Esophagus squamous epithelium (tissue), 5 donors: Measurements from ENCODE around the gene RNF151. TPM values are rescaled to one million over a fixed set of nuclear protein-coding genes. Genes with fewer than 3 reads are reported as not detected.

ENCODE experiments used
- DNase-seq: peaks from one replicate; lab custom pipeline; 2025; lab: John Stamatoyannopoulos, UW
- H3K27ac ChIP-seq, 4 donors: fragments of 200-600 bp; sonication (generic); one replicate each; pipeline ENCODE4 v1.5.1; 2016 to 2019; ENCODE audit warnings: mild to moderate bottlenecking in 1 of 4
- H3K27me3 ChIP-seq, 4 donors: fragments of 200-600 bp; sonication (generic); 1 replicate in 3 of 4; 2 replicates in 1 of 4; pipeline versions ENCODE4 v1.5.1 to v1.6.0; 2017 to 2021; ENCODE audit warnings: antibody characterized with exemption in 1 of 4
- H3K36me3 ChIP-seq, 3 donors: fragments of 200-600 bp; sonication (generic); one replicate each; pipeline ENCODE4 v1.5.1; 2016 to 2019
- H3K4me1 ChIP-seq, 3 donors: fragments of 200-600 bp; sonication (generic); one replicate each; pipeline ENCODE4 v1.5.1; 2017 to 2019
- H3K4me3 ChIP-seq, 4 donors: fragments of 200-600 bp; sonication (generic); 1 replicate in 3 of 4; 2 replicates in 1 of 4; pipeline ENCODE4 v1.5.1; 2016 to 2019; ENCODE audit warnings: mild to moderate bottlenecking in 2 of 4, moderate library complexity in 1 of 4
- H3K9me3 ChIP-seq, 3 donors: fragments of 200-600 bp; sonication (generic); one replicate each; pipeline ENCODE4 v1.5.1; 2016 to 2019
- POLR2A ChIP-seq, 4 donors: fragments of 450-650 bp; IDR thresholded peaks; one replicate each; pipeline ENCODE4 v1.6.1; 2017; ENCODE audit warnings: antibody characterized with exemption in 4 of 4, mild to moderate bottlenecking in 4 of 4, moderate library complexity in 3 of 4
- WGBS, 2 donors: methylation state at CpG; one replicate each; pipeline ENCODE4 v1.1.5; 2018; 5-methylcytosine and 5-hydroxymethylcytosine counted together
- intact Hi-C: fragments of 100-400 bp; cut with DNase I; formaldehyde crosslinking; loops from one replicate; pipeline ENCODE4 v1.15.0; 2022
- total RNA-seq, 4 donors: library from RNA; depleted of rRNA; stranded (reverse); fragments of >200 nt; gene quantifications; one replicate each; pipeline ENCODE4 v1.1.0, GENCODE V29; 2016
- TF ChIP-seq, protein P1 (sequence below), 6 experiments: fragments of 450-650 bp in 4 of 6; fragments of 200-600 bp in 2 of 6; sonication (generic) in 2 of 6; IDR thresholded peaks; one replicate each; pipeline ENCODE4 v1.5.1; 2016 to 2019; ENCODE audit warnings: antibody characterized with exemption in 6 of 6, mild to moderate bottlenecking in 4 of 6, moderate library complexity in 4 of 6
- donor health status: DM: yes; HTN: yes; CAD: no.

The RNF151 gene
- total RNA-seq, 4 donors from 2014 or later, result not detected

DNA sequence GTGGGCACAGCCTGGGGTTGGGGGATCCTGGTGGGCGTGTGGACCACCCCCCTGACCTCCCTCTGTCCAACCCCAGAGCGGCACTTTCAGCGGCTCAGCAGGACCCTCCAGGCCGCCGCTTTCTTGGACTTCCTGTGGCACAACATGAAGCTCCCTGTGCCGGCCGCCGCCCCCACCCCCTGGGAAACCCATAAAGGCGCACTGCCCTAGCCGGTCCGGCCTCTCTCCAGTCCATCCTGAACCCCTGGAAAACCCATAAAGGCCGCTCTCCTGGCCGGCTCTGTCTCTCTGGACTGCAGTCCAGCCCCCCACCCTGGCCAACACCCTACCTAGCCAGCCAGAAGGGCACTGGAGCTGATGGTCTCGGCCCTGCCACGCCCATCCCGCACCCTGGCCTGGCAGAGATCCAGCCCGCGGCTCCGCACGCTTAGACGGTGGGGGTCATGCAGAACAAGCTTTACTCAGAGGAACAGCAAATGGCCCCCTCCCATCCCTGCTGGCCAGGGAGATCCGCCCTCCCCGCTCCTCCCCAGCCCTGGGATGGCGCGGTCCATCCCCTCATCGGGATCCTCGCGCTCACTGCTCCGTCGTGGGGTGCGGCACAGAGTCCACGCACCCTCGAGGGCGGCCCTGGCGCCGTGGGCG is 11.9 kb downstream of the RNF151 start:
- no peak for DNase-seq

DNA sequence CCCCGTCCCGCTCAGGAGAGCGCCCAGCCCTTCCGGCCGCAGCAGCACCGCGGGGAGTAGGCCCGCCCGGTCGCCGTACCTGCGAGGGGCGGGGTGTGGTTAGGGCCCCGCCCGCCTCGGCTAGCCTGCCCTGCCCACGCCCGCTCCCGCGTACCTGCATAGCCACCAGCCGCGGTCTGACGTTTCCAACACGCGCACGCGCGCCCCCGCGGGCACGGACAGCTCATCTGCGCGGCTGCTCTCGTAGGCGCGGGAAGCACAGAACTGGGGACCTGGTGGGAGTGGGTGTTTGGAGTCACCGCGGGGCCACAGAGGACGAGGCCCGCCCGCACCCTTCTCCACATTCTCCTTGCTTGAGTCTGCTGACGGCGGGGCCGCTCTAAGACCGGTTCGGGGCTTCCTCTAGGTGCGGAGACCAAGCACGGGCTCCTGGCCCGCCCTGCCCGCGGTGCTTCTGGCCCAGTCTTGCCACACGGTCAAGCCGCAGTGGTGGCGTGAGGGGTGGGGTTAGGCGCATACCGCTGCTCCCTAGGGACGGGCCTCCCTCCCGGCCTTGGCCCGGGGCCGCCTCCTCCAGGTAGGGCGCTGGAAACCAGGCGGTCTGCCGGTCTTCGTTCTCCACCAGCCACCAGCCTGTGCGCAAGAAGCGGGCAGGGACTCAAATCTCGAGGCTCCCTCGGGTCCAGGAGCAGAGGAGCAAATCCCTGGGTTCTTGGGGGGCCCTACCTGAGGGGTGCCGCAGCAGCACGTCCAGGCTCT is 12.8 kb downstream of the RNF151 start:
- no peak for DNase-seq
- peak overlapping the region; percentile 52 to 83 (median 80) for H3K27ac ChIP-seq
- no peaks in the 10 kb centered on the region for H3K9me3 ChIP-seq
- H3K4me3 ChIP-seq, result peak overlapping the region; percentile 36 to 50 (median 44)
- no CpG with 5 or more reads among the region's 70 CpGs for WGBS, 2 donors
- H3K27me3 ChIP-seq, result peaks cover 0 to 92% (median 13%) of the 10 kb centered on the region in 4 donors
- intact Hi-C loops, result no loop called here
- peaks cover 27 to 72% (median 29%) of the 10 kb centered on the region in 3 donors for H3K4me1 ChIP-seq
- H3K36me3 ChIP-seq, result peaks cover 30 to 45% (median 38%) of the 10 kb centered on the region in 3 donors
- TF ChIP-seq, protein P1, sequence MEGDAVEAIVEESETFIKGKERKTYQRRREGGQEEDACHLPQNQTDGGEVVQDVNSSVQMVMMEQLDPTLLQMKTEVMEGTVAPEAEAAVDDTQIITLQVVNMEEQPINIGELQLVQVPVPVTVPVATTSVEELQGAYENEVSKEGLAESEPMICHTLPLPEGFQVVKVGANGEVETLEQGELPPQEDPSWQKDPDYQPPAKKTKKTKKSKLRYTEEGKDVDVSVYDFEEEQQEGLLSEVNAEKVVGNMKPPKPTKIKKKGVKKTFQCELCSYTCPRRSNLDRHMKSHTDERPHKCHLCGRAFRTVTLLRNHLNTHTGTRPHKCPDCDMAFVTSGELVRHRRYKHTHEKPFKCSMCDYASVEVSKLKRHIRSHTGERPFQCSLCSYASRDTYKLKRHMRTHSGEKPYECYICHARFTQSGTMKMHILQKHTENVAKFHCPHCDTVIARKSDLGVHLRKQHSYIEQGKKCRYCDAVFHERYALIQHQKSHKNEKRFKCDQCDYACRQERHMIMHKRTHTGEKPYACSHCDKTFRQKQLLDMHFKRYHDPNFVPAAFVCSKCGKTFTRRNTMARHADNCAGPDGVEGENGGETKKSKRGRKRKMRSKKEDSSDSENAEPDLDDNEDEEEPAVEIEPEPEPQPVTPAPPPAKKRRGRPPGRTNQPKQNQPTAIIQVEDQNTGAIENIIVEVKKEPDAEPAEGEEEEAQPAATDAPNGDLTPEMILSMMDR (IDR thresholded peaks at IDR 0.05), result no peak
- TF ChIP-seq POLR2A (IDR thresholded peaks at IDR 0.05), result peak in 2 of 4 donors; percentile 21 to 60

More for the DNA sequence above, 11.9 kb downstream of the RNF151 start:
- Histone ChIP-seq H3K27me3 (peaks cover 0 to 93% (median 13%) of the 10 kb centered on the region in 4 donors), H3K9me3 (no peaks in the 10 kb centered on the region), H3K27ac (peak overlapping the region; percentile 52 to 83 (median 80)), H3K4me1 (peaks cover 25 to 72% (median 29%) of the 10 kb centered on the region in 3 donors), H3K4me3 (peak overlapping the region; percentile 36 to 50 (median 44)), H3K36me3 (peaks cover 32 to 53% (median 41%) of the 10 kb centered on the region in 3 donors)
- intact Hi-C loops, result no loop called here
- WGBS, 2 donors, result 90% methylated on average over 4 of the region's 37 CpGs; no CpG with 5 or more reads in 1 of the 2 donors
- TF ChIP-seq, protein P1 (IDR thresholded peaks at IDR 0.05), result no peak
- TF ChIP-seq POLR2A (IDR thresholded peaks at IDR 0.05), result no peak

GRCh38 chr16:1980030-1980769 is 13.5 kb downstream of the RNF151 start:
- intact Hi-C loops, result no loop called here
- 0 to 2% methylated on average over 9 to 21 of the region's 53 CpGs for WGBS, 2 donors

GRCh38 chr16:1980770-1981087 is 14.1 kb downstream of the RNF151 start:
- Histone ChIP-seq H3K27ac (peak overlapping the region in 1 of 4 donors; percentile 1), H3K27me3 (peaks cover 0 to 79% (median 13%) of the 10 kb centered on the region in 4 donors), H3K36me3 (peaks cover 25 to 35% (median 26%) of the 10 kb centered on the region in 3 donors), H3K4me1 (peaks cover 40 to 84% (median 41%) of the 10 kb centered on the region in 3 donors), H3K4me3 (peak overlapping the region in 2 of 4 donors; percentile 50), H3K9me3 (no peaks in the 10 kb centered on the region)
- intact Hi-C loops, result no loop called here
- TF ChIP-seq, protein P1 (IDR thresholded peaks at IDR 0.05), result no peak
- TF ChIP-seq POLR2A (IDR thresholded peaks at IDR 0.05), result no peak
- WGBS, 2 donors, result 19% methylated on average over 14 of the region's 16 CpGs; no CpG with 5 or more reads in 1 of the 2 donors
- DNase-seq, result no peak

More at GRCh38 chr16:1980030-1980769, 13.5 kb downstream of the RNF151 start:
- Histone ChIP-seq H3K27ac (peak overlapping the region; percentile 52 to 83 (median 80)), H3K4me1 (peaks cover 35 to 79% (median 36%) of the 10 kb centered on the region in 3 donors), H3K27me3 (peaks cover 0 to 84% (median 13%) of the 10 kb centered on the region in 4 donors), H3K9me3 (no peaks in the 10 kb centered on the region), H3K36me3 (peaks cover 28 to 37% (median 31%) of the 10 kb centered on the region in 3 donors), H3K4me3 (peak overlapping the region; percentile 36 to 50 (median 44))
- no peak for DNase-seq
- no peak for TF ChIP-seq POLR2A (IDR thresholded peaks at IDR 0.05)
- TF ChIP-seq, protein P1 (IDR thresholded peaks at IDR 0.05), result no peak
